Neural progenitor cell (in vitro differentiated cells): ENCODE measurements around the gene HEATR5A.
"Not testable (repeated sequence)": the region's sequence is repeated elsewhere in the genome, so short reads cannot be mapped to it uniquely, and the experiment has no call there.

Experiments used
- CTCF ChIP-seq: fragments of 200-600 bp; sonication (generic); IDR thresholded peaks from 2 replicates; pipeline ENCODE4 v1.5.1; 2017; ENCODE audit warnings: antibody characterized with exemption, mild to moderate bottlenecking
- EZH2 ChIP-seq: fragments of 200-600 bp; sonication (generic); IDR thresholded peaks from 2 replicates; pipeline ENCODE4 v1.6.1; 2017; ENCODE audit warnings: antibody characterized with exemption, mild to moderate bottlenecking, moderate library complexity
- EZH2phosphoT487 ChIP-seq: fragments of 200-600 bp; sonication (generic); IDR thresholded peaks from 2 replicates; pipeline ENCODE4 v1.6.1; 2017; ENCODE audit warnings: antibody characterized with exemption

DNA sequence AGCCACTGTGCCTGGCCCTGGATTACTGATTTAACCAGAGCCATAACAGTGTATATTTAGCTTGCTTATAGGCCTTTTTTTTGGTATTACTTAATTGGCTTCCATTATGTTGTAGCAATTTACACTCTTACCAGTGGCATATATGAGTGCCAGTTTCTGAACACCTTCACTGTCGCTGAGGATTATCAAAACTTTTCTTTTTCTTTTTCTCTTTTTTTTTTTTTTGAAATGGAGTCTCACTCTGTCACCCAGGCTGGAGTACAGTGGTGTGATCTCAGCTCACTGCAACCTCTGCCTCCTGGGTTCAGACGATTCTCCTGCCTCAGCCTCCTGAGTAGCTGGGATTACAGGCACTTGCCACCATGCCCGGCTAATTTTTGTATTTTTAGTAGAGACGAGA lies 164.4 kb downstream of the HEATR5A start:
- TF ChIP-seq CTCF, EZH2phosphoT487, EZH2: not testable (repeated sequence)
